Measurements from ENCODE around the gene UTS2R.
A peak's percentile ranks its signal among the peaks of the same experiment; 100 is the strongest.

DNA sequence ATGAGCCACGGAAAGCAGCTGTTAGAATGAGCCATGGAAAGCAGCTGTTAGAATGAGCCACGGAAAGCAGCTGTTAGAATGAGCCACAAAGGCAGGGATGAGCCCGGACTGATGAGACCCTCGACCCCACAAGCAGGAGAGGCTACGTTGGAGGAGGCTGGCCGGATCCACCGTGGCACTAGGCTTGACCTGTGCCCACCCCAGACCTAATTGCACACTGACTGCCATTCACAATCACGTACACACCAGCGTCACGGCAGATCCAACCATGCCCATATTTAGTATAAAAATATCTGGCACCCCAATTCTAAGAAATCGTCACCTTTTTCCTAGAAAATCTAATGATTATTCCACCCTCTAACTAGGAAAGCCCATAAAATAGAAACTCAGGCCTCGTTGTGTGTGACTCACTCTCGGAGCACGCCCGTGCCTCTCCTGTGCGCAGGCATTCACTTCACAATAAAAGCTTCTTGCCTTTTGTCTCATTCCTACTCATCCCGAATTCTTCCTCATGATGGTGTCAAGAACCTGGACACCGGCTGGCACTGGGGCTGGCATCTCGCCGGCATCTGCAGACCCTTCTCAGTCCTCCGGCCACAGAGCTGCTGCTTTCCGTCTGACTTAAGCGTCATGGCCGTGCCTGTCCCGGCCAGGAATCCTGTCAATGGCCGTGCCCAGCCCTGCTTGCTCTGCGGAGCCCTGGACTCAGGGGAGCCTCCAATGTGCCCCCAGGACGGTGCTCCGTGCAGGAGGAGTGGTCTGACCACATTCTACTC, 32.5 kb upstream of the UTS2R start:
- TF ChIP-seq CTCF (conservative IDR thresholded peaks at IDR 0.05; ENCODE audit: low read depth, low read length), result no peak
- no peak for TF ChIP-seq POLR2A (IDR thresholded peaks at IDR 0.05; ENCODE audit: low read depth, low read length)
- TF ChIP-seq CEBPB (IDR thresholded peaks at IDR 0.05; ENCODE audit: low read depth, low read length), result no peak
- peak; percentile 91 for TF ChIP-seq BHLHE40 (IDR thresholded peaks at IDR 0.05; ENCODE audit: low read depth, low read length)
- TF ChIP-seq NFE2L2 (IDR thresholded peaks at IDR 0.05; ENCODE audit: low read depth, low read length), result no peak
- TF ChIP-seq MXI1 (IDR thresholded peaks at IDR 0.05; ENCODE audit: borderline replicate concordance, low read depth, low read length), result no peak

All from IMR-90 (cell line).